Measurements from ENCODE around the gene FUT7.

Gene FUT7

GRCh38 chr9:137049544-137050449 lies 17.9 kb upstream of the FUT7 start:
- DNase-seq (ENCODE audit: low read depth in 2 of 2) = peak in 1 of 2 donors; percentile 52

- no peak for DNase-seq (ENCODE audit: low read depth in 2 of 2)
These were observed 17.0 kb upstream of the FUT7 start for GRCh38 chr9:137048655-137049543.

- peak; percentile 67 to 72 for DNase-seq (ENCODE audit: low read depth in 2 of 2)
These were observed 14.3 kb upstream of the FUT7 start, which contains the start of gene NPDC1 for GRCh38 chr9:137046088-137046787. Gene NPDC1 (minus strand): TSS chr9:137046177. CDS start chr9:137045989, 188 bp downstream.

GRCh38 chr9:137045294-137046087 lies 13.6 kb upstream of the FUT7 start:
- no peak for DNase-seq (ENCODE audit: low read depth in 2 of 2)

- DNase-seq (ENCODE audit: low read depth in 2 of 2) = no peak
These were observed 12.8 kb upstream of the FUT7 start for GRCh38 chr9:137044502-137045177.

- DNase-seq (ENCODE audit: low read depth in 2 of 2) = no peak
These were observed 12.1 kb upstream of the FUT7 start for GRCh38 chr9:137044037-137044436.

- DNase-seq (ENCODE audit: low read depth in 2 of 2) = no peak
These were observed 11.2 kb upstream of the FUT7 start for GRCh38 chr9:137042751-137043727.

- no peak for DNase-seq (ENCODE audit: low read depth in 2 of 2)
These were observed 9.2 kb upstream of the FUT7 start for GRCh38 chr9:137041124-137041523.

- DNase-seq (ENCODE audit: low read depth in 2 of 2) = no peak
These were observed 8.7 kb upstream of the FUT7 start for GRCh38 chr9:137040568-137040967.

- no peak for DNase-seq (ENCODE audit: low read depth in 2 of 2)
These were observed 7.9 kb upstream of the FUT7 start for GRCh38 chr9:137039611-137040366.

- no peak for DNase-seq (ENCODE audit: low read depth in 2 of 2)
These were observed 7.0 kb upstream of the FUT7 start for GRCh38 chr9:137038916-137039315.

- no peak for DNase-seq (ENCODE audit: low read depth in 2 of 2)
These were observed 5.6 kb upstream of the FUT7 start for GRCh38 chr9:137037483-137037882.

- DNase-seq (ENCODE audit: low read depth in 2 of 2) = no peak
These were observed 5.1 kb upstream of the FUT7 start for GRCh38 chr9:137037035-137037434.

- DNase-seq (ENCODE audit: low read depth in 2 of 2) = no peak
These were observed 4.0 kb upstream of the FUT7 start for GRCh38 chr9:137035937-137036336.

GRCh38 chr9:137035507-137035834 lies 3.6 kb upstream of the FUT7 start:
- DNase-seq (ENCODE audit: low read depth in 2 of 2) = no peak

- peak; percentile 74 to 77 for DNase-seq (ENCODE audit: low read depth in 2 of 2)
These were observed 3.0 kb upstream of the FUT7 start for GRCh38 chr9:137034709-137035506.

GRCh38 chr9:137034039-137034708 lies 2.3 kb upstream of the FUT7 start:
- DNase-seq (ENCODE audit: low read depth in 2 of 2) = no peak
